ENCODE results near the gene SLC25A2. TPM values are rescaled to one million over a fixed set of nuclear protein-coding genes. Genes with fewer than 3 reads are reported as not detected.
"Not testable (repeated sequence)": the region's sequence is repeated elsewhere in the genome, so short reads cannot be mapped to it uniquely, and the experiment has no call there.

The SLC25A2 gene
- total RNA-seq, 1 experiment from 2014 or later: 0.82 TPM

DNA sequence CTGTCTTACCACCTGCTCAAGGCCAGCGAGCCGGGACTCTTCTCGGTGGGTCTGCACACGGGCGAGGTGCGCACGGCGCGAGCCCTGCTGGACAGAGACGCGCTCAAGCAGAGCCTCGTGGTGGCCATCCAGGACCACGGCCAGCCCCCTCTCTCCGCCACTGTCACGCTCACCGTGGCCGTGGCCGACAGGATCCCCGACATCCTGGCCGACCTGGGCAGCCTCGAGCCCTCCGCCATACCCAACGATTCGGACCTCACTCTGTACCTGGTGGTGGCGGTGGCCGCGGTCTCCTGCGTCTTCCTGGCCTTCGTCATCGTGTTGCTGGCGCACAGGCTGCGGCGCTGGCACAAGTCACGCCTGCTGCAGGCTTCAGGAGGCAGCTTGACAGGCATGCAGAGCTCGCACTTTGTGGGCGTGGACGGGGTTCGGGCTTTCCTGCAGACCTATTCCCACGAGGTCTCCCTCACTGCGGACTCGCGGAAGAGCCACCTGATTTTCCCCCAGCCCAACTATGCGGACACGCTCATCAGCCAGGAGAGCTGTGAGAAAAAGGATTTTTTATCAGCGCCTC is 37.0 kb upstream of the SLC25A2 start:
- H3K79me2 ChIP-seq (ENCODE audit: low read length); DNase-seq: not testable (repeated sequence)

GRCh38 chr5:141338538-141339306 is 34.9 kb upstream of the SLC25A2 start, which contains the start of gene PCDHGA2:
PCDHGA2 (plus strand) TSS chr5:141338760.
- DNase-seq: peak; percentile 89
- Histone ChIP-seq H3K9ac (ENCODE audit: low read length) (no peak within 1 kb of the TSS), H3K9me3 (ENCODE audit: low read length) (no peaks in the 10 kb centered on the region), H3K4me3 (ENCODE audit: low read length) (no peak within 1 kb of the TSS), H4K20me1 (ENCODE audit: insufficient read depth, low read depth, low read length) (no peaks in the 10 kb centered on the region), H3K4me2 (ENCODE audit: low read depth, low read length, poor library complexity, severe bottlenecking) (no peak within 1 kb of the TSS), H3K27me3 (ENCODE audit: low read length) (no peaks in the 10 kb centered on the region), H2AFZ (ENCODE audit: low read length) (no peak within 1 kb of the TSS), H3K36me3 (ENCODE audit: insufficient read depth, low read length) (no peaks in the 10 kb centered on the region), H3K4me1 (ENCODE audit: low read length) (peaks cover 17% of the 10 kb centered on the region), H3K79me2 (ENCODE audit: low read length) (no peaks in the 10 kb centered on the region), H3K27ac (ENCODE audit: low read length) (no peak within 1 kb of the TSS), H3K9me2 (replicated peaks; ENCODE audit: insufficient read depth, low read length) (no peaks in the 10 kb centered on the region)

More for the DNA sequence above, 37.0 kb upstream of the SLC25A2 start:
- not testable (repeated sequence) for H3K4me1 ChIP-seq (ENCODE audit: low read length); H3K27me3 ChIP-seq (ENCODE audit: low read length); H3K9ac ChIP-seq (ENCODE audit: low read length); H3K9me2 ChIP-seq (replicated peaks; ENCODE audit: insufficient read depth, low read length); H3K9me3 ChIP-seq (ENCODE audit: low read length); H4K20me1 ChIP-seq (ENCODE audit: insufficient read depth, low read depth, low read length); H3K36me3 ChIP-seq (ENCODE audit: insufficient read depth, low read length); H3K4me2 ChIP-seq (ENCODE audit: low read depth, low read length, poor library complexity, severe bottlenecking); H3K4me3 ChIP-seq (ENCODE audit: low read length); H3K27ac ChIP-seq (ENCODE audit: low read length); H2AFZ ChIP-seq (ENCODE audit: low read length)

DNA sequence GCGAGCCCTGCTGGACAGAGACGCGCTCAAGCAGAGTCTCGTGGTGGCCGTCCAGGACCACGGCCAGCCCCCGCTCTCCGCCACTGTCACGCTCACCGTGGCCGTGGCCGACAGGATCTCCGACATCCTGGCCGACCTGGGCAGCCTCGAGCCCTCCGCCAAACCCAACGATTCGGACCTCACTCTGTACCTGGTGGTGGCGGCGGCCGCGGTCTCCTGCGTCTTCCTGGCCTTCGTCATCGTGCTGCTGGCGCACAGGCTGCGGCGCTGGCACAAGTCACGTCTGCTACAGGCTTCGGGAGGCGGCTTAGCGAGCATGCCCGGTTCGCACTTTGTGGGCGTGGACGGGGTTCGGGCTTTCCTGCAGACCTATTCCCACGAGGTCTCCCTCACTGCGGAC is 28.7 kb upstream of the SLC25A2 start:
- DNase-seq; H2AFZ ChIP-seq (ENCODE audit: low read length); H3K27ac ChIP-seq (ENCODE audit: low read length); H3K4me2 ChIP-seq (ENCODE audit: low read depth, low read length, poor library complexity, severe bottlenecking); H3K9me3 ChIP-seq (ENCODE audit: low read length); H4K20me1 ChIP-seq (ENCODE audit: insufficient read depth, low read depth, low read length); H3K9ac ChIP-seq (ENCODE audit: low read length); H3K4me3 ChIP-seq (ENCODE audit: low read length); H3K36me3 ChIP-seq (ENCODE audit: insufficient read depth, low read length); H3K9me2 ChIP-seq (replicated peaks; ENCODE audit: insufficient read depth, low read length); H3K79me2 ChIP-seq (ENCODE audit: low read length); H3K27me3 ChIP-seq (ENCODE audit: low read length): not testable (repeated sequence)
- peaks cover 28% of the 10 kb centered on the region for H3K4me1 ChIP-seq (ENCODE audit: low read length)

GRCh38 chr5:141330299-141331080 is 26.6 kb upstream of the SLC25A2 start, which contains the start of gene PCDHGA1:
PCDHGA1 (plus strand) TSS chr5:141330514.
- H3K9me3 ChIP-seq (ENCODE audit: low read length): no peaks in the 10 kb centered on the region

DNA sequence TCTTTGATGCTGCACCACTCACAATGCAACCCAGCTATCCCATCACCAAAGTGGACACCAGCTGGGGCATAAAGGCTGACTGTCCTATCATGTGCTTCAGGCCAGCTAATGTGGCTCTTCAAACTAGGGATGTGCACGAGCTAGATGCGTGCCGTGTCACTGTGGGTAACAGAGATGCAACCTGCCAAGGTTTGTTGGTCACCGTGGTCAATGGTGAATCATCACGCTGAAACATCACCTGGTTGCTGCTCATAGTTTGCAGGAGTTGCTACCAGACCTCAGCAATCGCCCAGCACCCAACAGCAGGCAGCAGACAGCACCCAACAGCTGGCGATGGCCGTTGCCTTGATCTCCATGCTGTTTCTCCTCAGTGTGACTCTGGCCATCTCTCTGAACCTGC is 24.4 kb upstream of the SLC25A2 start:
- Histone ChIP-seq H3K9ac (ENCODE audit: low read length) (no peak overlapping the region), H3K36me3 (ENCODE audit: insufficient read depth, low read length) (no peaks in the 10 kb centered on the region), H3K9me3 (ENCODE audit: low read length) (no peaks in the 10 kb centered on the region), H3K79me2 (ENCODE audit: low read length) (no peaks in the 10 kb centered on the region), H3K4me1 (ENCODE audit: low read length) (peaks cover 13% of the 10 kb centered on the region), H3K4me3 (ENCODE audit: low read length) (no peak overlapping the region), H3K9me2 (replicated peaks; ENCODE audit: insufficient read depth, low read length) (no peaks in the 10 kb centered on the region), H3K27me3 (ENCODE audit: low read length) (no peaks in the 10 kb centered on the region), H3K27ac (ENCODE audit: low read length) (no peak overlapping the region), H4K20me1 (ENCODE audit: insufficient read depth, low read depth, low read length) (no peaks in the 10 kb centered on the region), H3K4me2 (ENCODE audit: low read depth, low read length, poor library complexity, severe bottlenecking) (no peak overlapping the region), H2AFZ (ENCODE audit: low read length) (no peak overlapping the region)
- no peak for DNase-seq

More at GRCh38 chr5:141330299-141331080, 26.6 kb upstream of the SLC25A2 start, which contains the start of gene PCDHGA1:
- Histone ChIP-seq H3K27ac (ENCODE audit: low read length) (no peak within 1 kb of the TSS), H3K4me3 (ENCODE audit: low read length) (peak within 1 kb of the TSS; percentile 46), H3K9me2 (replicated peaks; ENCODE audit: insufficient read depth, low read length) (no peaks in the 10 kb centered on the region), H3K9ac (ENCODE audit: low read length) (peak within 1 kb of the TSS; percentile 62), H2AFZ (ENCODE audit: low read length) (peak within 1 kb of the TSS; percentile 46), H3K27me3 (ENCODE audit: low read length) (no peaks in the 10 kb centered on the region), H4K20me1 (ENCODE audit: insufficient read depth, low read depth, low read length) (no peaks in the 10 kb centered on the region), H3K36me3 (ENCODE audit: insufficient read depth, low read length) (no peaks in the 10 kb centered on the region), H3K79me2 (ENCODE audit: low read length) (no peaks in the 10 kb centered on the region), H3K4me2 (ENCODE audit: low read depth, low read length, poor library complexity, severe bottlenecking) (peak within 1 kb of the TSS; percentile 58), H3K4me1 (ENCODE audit: low read length) (peaks cover 28% of the 10 kb centered on the region)
- DNase-seq: peak; percentile 89

DNA sequence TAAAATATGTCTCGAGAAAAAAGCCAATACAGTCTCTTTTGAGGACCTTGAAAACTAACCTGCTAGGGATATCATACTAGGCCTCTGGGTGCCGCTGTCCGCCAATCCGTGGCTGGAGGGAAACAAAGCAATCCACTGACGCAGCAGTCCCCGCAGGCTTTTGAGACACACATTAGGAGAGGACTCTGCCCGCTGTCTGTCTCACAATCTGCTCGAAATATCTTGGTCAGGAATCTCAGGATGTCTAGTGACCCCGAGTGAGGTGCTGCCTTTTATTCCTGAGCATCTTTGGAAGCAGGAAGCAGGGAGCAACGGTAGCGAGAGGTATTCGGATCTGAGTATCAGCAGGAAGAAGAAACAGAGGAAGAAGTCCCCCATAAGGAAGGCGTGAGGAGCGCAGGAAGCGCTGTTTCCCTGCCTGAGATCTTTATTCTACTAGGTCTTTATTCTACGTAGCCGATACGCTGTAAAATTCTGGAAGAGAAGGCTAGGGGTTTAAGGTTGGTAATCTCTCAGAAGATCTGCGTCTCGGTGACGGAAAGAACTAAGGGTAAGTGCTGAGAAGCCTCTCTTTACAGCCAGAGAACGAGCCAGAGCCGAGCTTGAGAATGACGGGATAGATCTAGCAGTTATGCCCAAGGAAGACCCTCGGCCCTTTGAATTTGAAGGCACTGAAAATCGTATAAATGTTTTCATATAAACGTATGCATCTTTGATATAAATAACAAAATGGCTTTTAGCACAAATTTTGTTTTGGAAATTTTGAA is 22.4 kb upstream of the SLC25A2 start:
- H3K9me3 ChIP-seq (ENCODE audit: low read length): peaks cover 10% of the 10 kb centered on the region; the same call in 1 of the 2 replicates
- no peak for DNase-seq
- H4K20me1 ChIP-seq (ENCODE audit: insufficient read depth, low read depth, low read length): no peaks in the 10 kb centered on the region
- H3K36me3 ChIP-seq (ENCODE audit: insufficient read depth, low read length): no peaks in the 10 kb centered on the region
- H3K79me2 ChIP-seq (ENCODE audit: low read length): peaks cover 2% of the 10 kb centered on the region; the same call in 1 of the 2 replicates
- H3K4me1 ChIP-seq (ENCODE audit: low read length): peaks cover 13% of the 10 kb centered on the region
- no peak overlapping the region for H3K27ac ChIP-seq (ENCODE audit: low read length)
- no peak overlapping the region for H3K9ac ChIP-seq (ENCODE audit: low read length)
- no peaks in the 10 kb centered on the region for H3K9me2 ChIP-seq (replicated peaks; ENCODE audit: insufficient read depth, low read length)
- H2AFZ ChIP-seq (ENCODE audit: low read length): no peak overlapping the region
- no peak overlapping the region for H3K4me2 ChIP-seq (ENCODE audit: low read depth, low read length, poor library complexity, severe bottlenecking)
- no peaks in the 10 kb centered on the region for H3K27me3 ChIP-seq (ENCODE audit: low read length)
- no peak overlapping the region for H3K4me3 ChIP-seq (ENCODE audit: low read length)

GRCh38 chr5:141322261-141322660 is 18.4 kb upstream of the SLC25A2 start:
- Histone ChIP-seq H3K4me3 (ENCODE audit: low read length) (no peak overlapping the region), H3K9me2 (replicated peaks; ENCODE audit: insufficient read depth, low read length) (no peaks in the 10 kb centered on the region), H3K9ac (ENCODE audit: low read length) (no peak overlapping the region), H3K27me3 (ENCODE audit: low read length) (no peaks in the 10 kb centered on the region), H3K27ac (ENCODE audit: low read length) (no peak overlapping the region), H3K4me1 (ENCODE audit: low read length) (peaks cover 13% of the 10 kb centered on the region), H3K79me2 (ENCODE audit: low read length) (peaks cover 34% of the 10 kb centered on the region), H3K4me2 (ENCODE audit: low read depth, low read length, poor library complexity, severe bottlenecking) (no peak overlapping the region), H4K20me1 (ENCODE audit: insufficient read depth, low read depth, low read length) (no peaks in the 10 kb centered on the region), H2AFZ (ENCODE audit: low read length) (no peak overlapping the region), H3K9me3 (ENCODE audit: low read length) (peaks cover 32% of the 10 kb centered on the region), H3K36me3 (ENCODE audit: insufficient read depth, low read length) (peaks cover 25% of the 10 kb centered on the region)
- DNase-seq: no peak
